HL-60 (cell line): ENCODE measurements around the gene IGSF9.
A peak's percentile ranks its signal among the peaks of the same experiment; 100 is the strongest.

Experiments
- CTCF ChIP-seq: IDR thresholded peaks from one replicate; pipeline ENCODE4 v1.5.1; 2011; ENCODE audit warnings: low read length, control low read depth, inconsistent platforms; ENCODE audit not compliant: insufficient read depth
- GABPA ChIP-seq: IDR thresholded peaks from 2 replicates; pipeline ENCODE4 v1.6.1; 2012; ENCODE audit warnings: low read depth
- POLR2AphosphoS5 ChIP-seq: IDR thresholded peaks from 2 replicates; pipeline ENCODE4 v1.6.1; 2012; ENCODE audit warnings: low read depth
- SPI1 ChIP-seq: IDR thresholded peaks from 2 replicates; pipeline ENCODE4 v1.6.1; 2012; ENCODE audit warnings: low read depth, mild to moderate bottlenecking, borderline replicate concordance

GRCh38 chr1:159917533-159918351 is 27.7 kb downstream of the IGSF9 start:
- TF ChIP-seq CTCF, result no peak
- peak; percentile 90 for TF ChIP-seq POLR2AphosphoS5
- no peak for TF ChIP-seq GABPA
- TF ChIP-seq SPI1, result no peak
